Caco-2 (cell line): Measurements from ENCODE around the gene PLA2G2D. TPM values are rescaled to one million over a fixed set of nuclear protein-coding genes. Genes with fewer than 3 reads are reported as not detected.

Source experiments
- BruUV-seq: library from RNA; stranded (reverse); fragments of 400-500 nt; replicated peaks from 2 replicates; lab custom pipeline; 2021; lab: Mats Ljungman, UMichigan
- CTCF ChIA-PET: fragments of 300-600 bp; sonication (Branson Sonifier 250); formaldehyde crosslinking; loops from one replicate; lab custom pipeline; 2022; ENCODE audit warnings: antibody characterized with exemption; lab: Charles Lee
- POLR2A ChIA-PET: fragments of 300-600 bp; sonication (Branson Sonifier 250); formaldehyde crosslinking; loops from one replicate; lab custom pipeline; 2022; ENCODE audit warnings: antibody characterized with exemption; lab: Charles Lee
- DNase-seq, 2 experiments: peaks; one replicate each; pipeline versions ENCODE4 v3.0.0 to v3.0.0-alpha.2; 2020 to 2022
- H3K27me3 ChIP-seq: replicated peaks from 2 replicates; pipeline ENCODE4 v1.6.0; 2011; ENCODE audit warnings: low read length; ENCODE audit not compliant: control insufficient read depth, insufficient read depth
- H3K36me3 ChIP-seq: 2 replicates; pipeline ENCODE4 v1.5.1; 2011; ENCODE audit warnings: low read length; ENCODE audit not compliant: control insufficient read depth, insufficient read depth
- H3K4me1 ChIP-seq: fragments of 250-450 bp; sonication (Bioruptor Pico); 2 replicates; pipeline ENCODE4 v1.5.1; 2020; ENCODE audit warnings: mild to moderate bottlenecking
- H3K4me3 ChIP-seq: 2 replicates; pipeline ENCODE4 v1.5.1; 2011; ENCODE audit warnings: low read depth, mild to moderate bottlenecking, control low read depth, low read length
- H3K9me3 ChIP-seq: fragments of 250-450 bp; sonication (Bioruptor Pico); 2 replicates; pipeline ENCODE4 v1.5.1; 2020; ENCODE audit warnings: mild to moderate bottlenecking, moderate library complexity
- H3K27ac Mint-ChIP-seq: one replicate; pipeline ENCODE4 v1.8.0; 2022; ENCODE audit warnings: mixed read lengths; ENCODE audit not compliant: unreplicated experiment
- H3K27me3 Mint-ChIP-seq: one replicate; pipeline ENCODE4 v1.8.0; 2022; ENCODE audit warnings: mixed read lengths; ENCODE audit not compliant: insufficient read depth, unreplicated experiment
- H3K36me3 Mint-ChIP-seq: one replicate; pipeline ENCODE4 v1.8.0; 2022; ENCODE audit warnings: mild to moderate bottlenecking, mixed read lengths; ENCODE audit not compliant: insufficient read depth, unreplicated experiment
- H3K4me1 Mint-ChIP-seq: one replicate; pipeline ENCODE4 v1.8.0; 2022; ENCODE audit warnings: low read depth, mixed read lengths; ENCODE audit not compliant: unreplicated experiment
- H3K4me3 Mint-ChIP-seq: one replicate; pipeline ENCODE4 v1.8.0; 2022; ENCODE audit warnings: mild to moderate bottlenecking, moderate library complexity, mixed read lengths; ENCODE audit not compliant: unreplicated experiment
- H3K9me3 Mint-ChIP-seq: one replicate; pipeline ENCODE4 v1.8.0; 2022; ENCODE audit warnings: mixed read lengths; ENCODE audit not compliant: unreplicated experiment
- CTCF ChIP-seq, 2 experiments: fragments of 200-600 bp in 1 of 2; IDR thresholded peaks; 1 replicate in 1 of 2; 2 replicates in 1 of 2; pipeline versions ENCODE4 v1.5.1 to v1.8.0; 2011 to 2022; ENCODE audit warnings: antibody characterized with exemption in 1 of 2, control low read depth in 1 of 2, inconsistent platforms in 1 of 2, low read depth in 1 of 2, low read length in 1 of 2, mild to moderate bottlenecking in 1 of 2, moderate library complexity in 1 of 2; ENCODE audit not compliant: insufficient read depth in 1 of 2, severe bottlenecking in 1 of 2, unreplicated experiment in 1 of 2
- intact Hi-C: fragments of 100-400 bp; cut with micrococcal nuclease; formaldehyde crosslinking; loops from one replicate; pipeline ENCODE4 v1.10.0; 2022; ENCODE audit not compliant: unreplicated experiment
- total RNA-seq: library from RNA; stranded (reverse); gene quantifications from 2 replicates; pipeline ENCODE4 v1.2.3, GENCODE V29; 2022

The PLA2G2D gene
- total RNA-seq, 1 experiment from 2014 or later: not detected

- Mint-ChIP-seq H3K4me1 (no peaks in the 10 kb centered on the region), H3K9me3 (no peaks in the 10 kb centered on the region), H3K36me3 (no peaks in the 10 kb centered on the region), H3K27ac (no peak overlapping the region), H3K27me3 (no peaks in the 10 kb centered on the region), H3K4me3 (no peak overlapping the region)
- Histone ChIP-seq H3K4me3 (no peak overlapping the region), H3K4me1 (no peaks in the 10 kb centered on the region), H3K9me3 (no peaks in the 10 kb centered on the region), H3K36me3 (no peaks in the 10 kb centered on the region), H3K27me3 (no peaks in the 10 kb centered on the region)
- ChIA-PET POLR2A (no interaction called here), CTCF (interaction anchor here (1.4 kb wide), 1 partner anchor 176 kb away, joined by 19 read pairs; no protein-coding TSS in a partner anchor)
- TF ChIP-seq CTCF (IDR thresholded peaks at IDR 0.05; ENCODE audit: insufficient read depth in 1 of 2, low read depth in 1 of 2, low read length in 1 of 2, severe bottlenecking in 1 of 2, unreplicated experiment in 1 of 2): no peak
- no peak for DNase-seq
- intact Hi-C loops: no loop called here
- no TSS peak for BruUV-seq
Measured at GRCh38 chr1:20150969-20151368, 31.6 kb upstream of the PLA2G2D start.

- intact Hi-C loops: no loop called here
- H3K4me3 ChIP-seq: no peak overlapping the region
- Mint-ChIP-seq H3K27me3 (no peaks in the 10 kb centered on the region), H3K36me3 (no peaks in the 10 kb centered on the region), H3K9me3 (no peaks in the 10 kb centered on the region), H3K27ac (no peak overlapping the region), H3K4me3 (no peak overlapping the region), H3K4me1 (no peaks in the 10 kb centered on the region)
- POLR2A ChIA-PET: no interaction called here
- H3K4me1 ChIP-seq: no peaks in the 10 kb centered on the region
- TF ChIP-seq CTCF (IDR thresholded peaks at IDR 0.05; ENCODE audit: insufficient read depth in 1 of 2, low read depth in 1 of 2, low read length in 1 of 2, severe bottlenecking in 1 of 2, unreplicated experiment in 1 of 2): no peak
- H3K9me3 ChIP-seq: no peaks in the 10 kb centered on the region
- no peaks in the 10 kb centered on the region for H3K36me3 ChIP-seq
- CTCF ChIA-PET: no interaction called here
- H3K27me3 ChIP-seq: no peaks in the 10 kb centered on the region
- BruUV-seq: no TSS peak
- DNase-seq: no peak
Measured at GRCh38 chr1:20150326-20150705, 31.0 kb upstream of the PLA2G2D start.

- H3K4me3 ChIP-seq: no peak overlapping the region
- TF ChIP-seq CTCF (IDR thresholded peaks at IDR 0.05; ENCODE audit: insufficient read depth in 1 of 2, low read depth in 1 of 2, low read length in 1 of 2, severe bottlenecking in 1 of 2, unreplicated experiment in 1 of 2): no peak
- H3K9me3 ChIP-seq: no peaks in the 10 kb centered on the region
- Mint-ChIP-seq H3K27ac (no peak overlapping the region), H3K36me3 (no peaks in the 10 kb centered on the region), H3K4me1 (no peaks in the 10 kb centered on the region), H3K9me3 (no peaks in the 10 kb centered on the region), H3K4me3 (no peak overlapping the region), H3K27me3 (no peaks in the 10 kb centered on the region)
- POLR2A ChIA-PET: no interaction called here
- H3K36me3 ChIP-seq: no peaks in the 10 kb centered on the region
- H3K27me3 ChIP-seq: no peaks in the 10 kb centered on the region
- DNase-seq: no peak
- intact Hi-C loops: no loop called here
- BruUV-seq: no TSS peak
- H3K4me1 ChIP-seq: no peaks in the 10 kb centered on the region
- CTCF ChIA-PET: no interaction called here
Measured at GRCh38 chr1:20149601-20150325, 30.4 kb upstream of the PLA2G2D start.
